HG02870 (cell line): ENCODE measurements around the gene MAGEA6.
A peak's percentile ranks its signal among the peaks of the same experiment; 100 is the strongest.
"Not testable (repeated sequence)": the region's sequence is repeated elsewhere in the genome, so short reads cannot be mapped to it uniquely, and the experiment has no call there.

Experiments
- ATAC-seq: cut with Tn5 transposase; IDR thresholded peaks from one replicate; pipeline ENCODE4 v1.9.1; 2021; ENCODE audit warnings: mild to moderate bottlenecking, moderate library complexity; ENCODE audit not compliant: unreplicated experiment

The MAGEA6 gene

GRCh38 chrX:152769549-152770289 is at the start of gene MAGEA6:
TSS of gene MAGEA6 (minus strand) at chrX:152769689. CDS start at chrX:152767650, 2,039 bp downstream.
- ATAC-seq: not testable (repeated sequence)

DNA sequence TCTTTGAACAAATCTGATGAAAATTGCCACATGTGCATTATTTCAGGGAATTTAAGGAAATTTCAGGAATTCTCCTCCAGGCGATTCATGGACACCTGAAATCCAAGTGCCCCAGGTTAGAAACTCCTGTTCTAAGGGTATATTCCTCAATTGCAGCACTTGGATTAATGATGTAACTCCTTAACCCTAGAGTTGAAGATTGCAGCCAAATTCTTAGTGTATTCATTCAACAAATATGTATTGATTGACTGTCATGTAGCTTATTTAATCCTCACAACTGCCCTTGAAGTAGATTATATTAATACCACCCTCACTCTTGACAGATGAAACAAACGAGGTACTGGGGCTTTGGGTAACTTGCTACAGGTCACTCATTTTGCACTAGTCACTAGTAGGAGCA is 49.8 kb upstream of the MAGEA6 start:
- no peak for ATAC-seq

DNA sequence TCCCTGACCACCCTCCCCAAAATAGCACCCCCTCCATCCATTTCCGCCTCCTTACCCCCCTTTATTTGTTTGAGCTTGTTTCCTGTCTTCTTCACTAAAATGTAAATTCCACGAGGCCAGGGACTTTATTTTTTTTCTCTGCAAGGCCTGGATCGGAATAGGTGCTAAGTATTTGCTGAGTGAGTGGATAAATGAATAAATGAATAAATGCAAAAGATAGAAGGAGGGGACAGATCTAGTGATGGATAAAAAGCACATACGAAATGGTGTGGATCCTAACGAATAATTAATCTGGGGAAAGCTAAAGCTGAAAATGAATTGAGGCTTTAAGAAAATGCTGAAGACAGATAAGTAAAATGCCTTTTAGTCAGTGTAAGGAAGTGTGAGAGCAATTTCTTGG is 48.9 kb upstream of the MAGEA6 start:
- ATAC-seq: no peak

GRCh38 chrX:152817078-152817764 is 47.7 kb upstream of the MAGEA6 start:
- ATAC-seq: no peak

GRCh38 chrX:152814048-152814447 is 44.6 kb upstream of the MAGEA6 start:
- no peak for ATAC-seq

DNA sequence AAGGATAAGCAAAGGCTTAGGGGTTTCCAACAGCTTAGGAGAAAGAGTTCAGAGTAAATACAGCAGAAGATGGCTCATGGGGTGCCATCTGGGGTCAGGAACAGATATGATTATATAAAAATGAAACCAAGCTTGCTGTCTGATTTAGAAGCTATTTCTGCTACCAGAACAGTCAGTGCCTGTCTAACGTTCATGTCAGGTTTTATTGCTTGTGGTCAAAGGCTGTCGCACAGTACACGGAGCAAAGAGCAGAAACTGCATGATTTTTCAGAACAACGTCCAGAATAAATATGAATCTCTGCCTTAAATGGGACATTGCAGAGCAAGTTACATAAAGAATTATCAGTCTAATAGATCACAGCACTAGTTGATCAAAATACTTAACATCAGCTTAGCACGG is 43.7 kb upstream of the MAGEA6 start:
- ATAC-seq: no peak

GRCh38 chrX:152810403-152810802 is 40.9 kb upstream of the MAGEA6 start:
- ATAC-seq: no peak

DNA sequence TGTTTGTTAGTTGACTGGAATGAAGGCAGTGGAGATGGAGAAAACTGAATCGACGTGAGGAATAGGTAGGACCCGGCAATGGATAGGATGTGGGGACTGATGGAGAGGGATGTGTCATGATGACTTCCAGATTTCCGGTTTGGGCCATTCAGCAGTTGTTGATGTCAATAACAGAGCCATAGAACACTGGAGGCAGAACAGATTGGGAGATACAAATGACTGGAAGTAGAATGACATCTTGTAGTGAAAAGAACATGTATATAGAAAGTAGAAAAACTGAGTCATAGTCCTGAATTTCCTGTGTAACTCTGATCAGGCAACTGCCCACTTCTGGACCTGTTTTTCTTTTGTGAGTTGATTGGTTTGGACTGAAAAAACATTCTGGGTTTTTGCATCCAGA is 36.5 kb upstream of the MAGEA6 start:
- no peak for ATAC-seq

- no peak for ATAC-seq
Measured at GRCh38 chrX:152798945-152799344, 29.5 kb upstream of the MAGEA6 start.

DNA sequence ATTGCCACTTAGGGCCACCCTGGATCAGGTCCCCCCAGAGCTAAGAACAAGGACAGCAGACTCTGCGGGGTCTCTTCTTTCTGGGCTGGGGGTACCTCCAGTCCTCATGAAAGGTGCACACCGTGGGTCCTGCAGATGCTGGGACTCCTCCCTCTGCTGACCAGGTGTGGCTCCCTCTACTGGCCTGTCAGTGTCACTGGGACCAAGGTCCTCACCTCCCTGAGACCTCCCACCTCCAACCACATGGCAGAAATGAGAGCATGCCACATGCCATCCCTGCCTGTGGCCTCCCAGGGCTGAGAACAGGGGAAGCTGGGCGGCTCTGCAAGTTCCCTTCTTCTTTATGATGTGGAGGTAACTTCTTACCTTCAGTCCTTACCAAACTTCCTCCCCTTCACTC is 17.6 kb upstream of the MAGEA6 start:
- peak; percentile 81 for ATAC-seq

DNA sequence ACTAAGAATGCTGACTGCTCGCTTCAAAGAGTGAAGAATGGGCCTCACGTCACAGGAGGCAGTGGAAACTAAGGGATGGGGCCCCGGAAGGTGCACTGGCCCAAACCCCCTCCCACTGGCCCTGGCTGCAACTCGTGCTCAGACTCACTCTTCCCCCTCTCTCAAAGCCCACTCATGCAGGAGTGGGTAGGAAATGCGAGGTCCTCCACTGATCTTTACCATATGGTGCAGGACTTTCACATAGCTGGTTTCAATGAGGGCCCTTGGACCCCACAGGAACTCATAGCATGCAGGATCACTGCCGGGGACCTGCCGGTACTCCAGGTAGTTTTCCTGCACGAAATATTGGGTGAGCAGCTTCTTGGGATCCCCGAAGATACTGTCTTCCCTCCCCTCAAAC is 2.9 kb downstream of the MAGEA6 start:
- not testable (repeated sequence) for ATAC-seq

- ATAC-seq: not testable (repeated sequence)
Measured at GRCh38 chrX:152761582-152761981, 7.9 kb downstream of the MAGEA6 start.

DNA sequence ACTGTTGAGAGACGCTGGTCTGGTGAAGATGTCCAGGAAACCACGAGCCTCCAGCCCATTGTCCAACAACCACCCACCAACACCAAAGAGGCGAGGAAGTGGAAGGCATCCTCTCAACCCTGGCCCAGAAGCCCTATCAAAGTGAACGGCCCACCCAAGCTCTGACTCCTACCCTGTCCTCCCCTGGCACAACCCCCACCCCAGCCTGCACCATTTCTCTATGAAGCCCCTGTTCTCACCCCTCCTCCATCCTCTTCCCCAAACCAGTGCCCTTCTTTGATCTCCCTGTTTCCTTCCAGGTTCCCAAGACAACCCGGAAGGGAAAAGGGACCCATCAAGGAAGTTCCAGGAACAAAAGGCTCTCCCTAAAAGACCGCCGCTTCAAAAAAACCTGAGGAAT is 9.9 kb downstream of the MAGEA6 start:
- not testable (repeated sequence) for ATAC-seq

GRCh38 chrX:152758918-152759317 is 10.6 kb downstream of the MAGEA6 start, which contains the start of gene CSAG3:
TSS of gene CSAG3 (plus strand) at chrX:152759218.
- ATAC-seq: not testable (repeated sequence)

- not testable (repeated sequence) for ATAC-seq
Measured at GRCh38 chrX:152754871-152755270, 14.6 kb downstream of the MAGEA6 start.

DNA sequence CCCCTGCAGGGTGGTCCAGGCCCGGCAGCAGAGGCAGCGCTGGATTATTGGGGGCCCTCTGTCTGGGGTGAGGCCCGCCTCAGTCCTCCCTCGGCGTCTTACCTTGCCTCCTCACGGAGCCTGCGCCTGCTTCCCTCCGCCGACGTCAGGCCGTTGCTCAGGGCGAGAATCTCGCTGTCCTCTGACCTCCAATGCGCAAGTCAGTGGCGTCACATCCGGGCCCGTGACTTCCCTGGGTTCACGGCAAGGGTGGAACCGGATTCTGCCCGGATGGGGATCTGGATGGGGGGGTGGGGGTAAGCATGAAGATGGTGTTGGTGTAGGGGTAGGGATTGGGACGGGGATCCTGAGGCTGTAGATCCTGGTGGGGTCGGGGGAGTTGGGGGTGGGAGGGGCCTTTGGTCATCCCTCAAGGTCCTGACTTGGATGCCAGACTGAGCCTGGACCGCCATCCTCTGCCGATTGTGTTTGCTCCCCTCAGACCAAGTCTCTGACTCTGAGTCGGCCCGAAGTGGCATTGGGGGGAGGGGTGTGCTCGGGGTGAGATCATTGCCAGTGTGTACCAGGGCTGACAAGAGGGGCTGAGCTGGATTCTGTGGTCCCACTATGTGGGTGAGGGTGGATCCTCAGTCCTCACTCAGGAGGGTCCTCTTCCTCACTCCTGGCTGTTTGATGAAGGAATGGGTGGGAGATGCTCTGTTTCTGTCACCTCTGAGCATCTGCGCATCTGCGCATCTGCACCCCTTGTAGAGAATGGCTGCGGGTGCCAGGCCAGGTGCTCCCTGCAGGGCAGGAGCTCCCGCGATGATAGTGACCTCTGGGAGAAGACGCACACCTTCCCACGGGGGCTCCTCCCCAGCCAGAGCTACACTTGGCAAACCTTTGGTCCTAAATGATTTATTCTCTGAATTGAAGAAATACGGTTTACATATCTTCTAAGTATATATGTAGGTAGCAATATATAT is 15.5 kb downstream of the MAGEA6 start, which contains the start of gene MAGEA2:
Gene MAGEA2, minus strand, starts transcription at position 157 of the 965 bp plus-strand sequence. CDS start 2,479 bp downstream, outside the sequence.
- not testable (repeated sequence) for ATAC-seq

DNA sequence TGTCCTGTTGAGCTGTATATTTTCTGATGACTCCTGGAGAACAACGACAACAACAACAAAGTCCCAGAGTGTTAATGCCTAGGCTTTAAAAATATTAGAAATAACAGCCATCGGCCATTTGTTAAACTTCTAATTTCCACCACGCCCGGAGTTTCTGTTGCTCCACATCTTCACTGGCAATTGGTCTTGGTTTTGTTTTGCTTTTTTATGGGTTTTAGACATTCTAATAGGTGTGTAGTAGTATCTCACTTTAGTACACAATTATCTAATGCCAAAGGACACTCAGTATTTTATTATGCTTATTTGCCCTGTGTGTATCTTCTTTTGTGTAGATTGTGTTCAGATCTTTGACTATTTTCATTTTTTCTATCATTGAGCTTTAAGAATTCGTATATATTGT is 30.9 kb downstream of the MAGEA6 start:
- ATAC-seq: no peak

- ATAC-seq: not testable (repeated sequence)
Measured at GRCh38 chrX:152736528-152736927, 33.0 kb downstream of the MAGEA6 start.

DNA sequence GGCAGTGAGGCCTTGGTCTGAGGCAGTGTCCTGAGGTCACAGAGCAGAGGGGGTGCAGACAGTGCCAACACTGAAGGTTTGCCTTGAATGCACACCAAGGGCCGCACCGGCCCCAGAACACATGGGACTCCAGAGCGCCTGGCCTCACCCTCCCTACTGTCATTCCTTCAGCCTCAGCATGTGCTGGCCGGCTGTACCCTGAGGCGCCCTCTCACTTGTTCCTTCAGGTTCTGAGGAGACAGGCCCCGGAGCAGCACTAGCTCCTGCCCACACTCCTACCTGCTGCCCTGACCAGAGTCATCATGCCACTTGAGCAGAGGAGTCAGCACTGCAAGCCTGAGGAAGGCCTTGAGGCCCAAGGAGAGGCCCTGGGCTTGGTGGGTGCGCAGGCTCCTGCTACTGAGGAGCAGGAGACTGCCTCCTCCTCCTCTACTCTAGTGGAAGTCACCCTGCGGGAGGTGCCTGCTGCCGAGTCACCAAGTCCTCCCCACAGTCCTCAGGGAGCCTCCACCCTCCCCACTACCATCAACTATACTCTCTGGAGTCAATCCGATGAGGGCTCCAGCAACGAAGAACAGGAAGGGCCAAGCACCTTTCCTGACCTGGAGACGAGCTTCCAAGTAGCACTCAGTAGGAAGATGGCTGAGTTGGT is 33.5 kb downstream of the MAGEA6 start:
- no peak for ATAC-seq

GRCh38 chrX:152735101-152735500 is 34.4 kb downstream of the MAGEA6 start:
- no peak for ATAC-seq
